GM13976 (cell line): ENCODE data around the gene BPNT1.

Experiments used
- DNase-seq: peaks from one replicate; pipeline ENCODE4 v3.0.0; 2012; ENCODE audit warnings: low spot score
- CTCF ChIP-seq: IDR thresholded peaks from 2 replicates; pipeline ENCODE4 v1.5.1; 2012; ENCODE audit warnings: borderline replicate concordance, mild to moderate bottlenecking; ENCODE audit not compliant: insufficient read depth; ENCODE audit errors: extremely low read depth, missing control alignments, control extremely low read depth
- in situ Hi-C: fragments of 300-500 bp; cut with MboI; formaldehyde crosslinking; loops from one replicate; pipeline ENCODE4 v1.12.0; 2022; ENCODE audit warnings: low sequenced_read_pairs, mixed read lengths, inconsistent platforms; ENCODE audit not compliant: unreplicated experiment

BPNT1 gene

DNA sequence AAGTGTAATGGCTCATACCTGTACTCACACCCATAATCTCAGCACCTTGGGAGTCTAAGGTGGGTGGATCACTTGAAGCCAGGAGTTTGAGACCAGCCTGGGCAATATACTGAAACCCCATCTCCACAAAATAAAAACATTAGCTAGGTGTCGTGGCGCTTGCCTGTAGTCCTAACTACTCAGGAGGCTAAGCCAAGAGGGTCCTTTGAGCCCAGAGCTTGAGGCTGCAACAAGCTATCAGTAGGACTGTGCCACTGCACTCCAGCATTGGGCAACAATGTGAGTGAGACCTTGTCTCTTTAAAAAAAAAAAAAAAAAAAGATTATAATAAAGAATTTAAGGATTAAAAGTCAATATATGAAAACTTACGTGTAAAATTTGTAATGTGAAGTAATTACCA lies 11.7 kb downstream of the BPNT1 start:
- no peak for DNase-seq
- TF ChIP-seq CTCF, result no peak
- in situ Hi-C loops, result no loop called here

DNA sequence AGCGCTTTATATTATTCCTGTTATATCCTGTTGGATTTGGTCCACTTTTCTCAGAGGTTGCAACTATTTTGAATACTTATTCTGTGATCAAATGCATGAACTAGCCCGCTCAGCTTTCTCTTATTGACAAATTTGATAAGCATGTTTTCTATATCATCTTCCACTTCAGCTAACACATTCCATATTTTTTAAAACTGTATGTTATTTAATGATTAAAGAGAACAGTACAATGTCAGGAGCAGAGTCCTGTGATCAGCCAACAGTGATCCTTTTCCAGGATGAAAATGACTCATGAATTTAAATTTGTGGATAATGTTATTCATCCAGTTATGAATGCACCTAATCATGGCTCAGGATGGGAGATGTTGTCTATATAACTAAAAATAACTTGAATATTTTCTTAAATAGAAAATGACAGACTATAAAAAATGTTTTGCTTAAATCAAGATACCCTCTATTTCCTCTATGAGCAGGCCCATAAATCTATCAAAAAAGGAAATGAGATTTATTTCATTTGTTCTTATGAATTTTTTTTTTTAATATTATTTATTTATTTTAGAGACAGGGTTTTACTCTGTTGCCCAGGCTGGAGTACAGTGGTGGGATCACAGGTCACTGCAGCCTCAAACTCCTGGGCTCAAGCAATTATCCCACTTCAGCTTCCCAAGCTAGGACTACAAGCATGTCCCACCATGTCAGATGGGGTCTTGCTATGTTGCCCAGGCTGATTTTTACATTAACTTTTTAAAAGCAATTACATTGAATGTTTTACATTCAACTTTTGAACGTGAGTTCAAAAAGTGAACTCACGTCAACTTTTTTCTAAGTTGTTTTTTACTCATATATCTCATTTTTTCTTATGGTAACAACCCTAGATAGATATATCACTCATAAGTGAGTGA lies 12.5 kb downstream of the BPNT1 start:
- DNase-seq, result no peak
- in situ Hi-C loops, result no loop called here
- no peak for TF ChIP-seq CTCF

GRCh38 chr1:220067269-220068204 lies 22.1 kb downstream of the BPNT1 start:
- no peak for TF ChIP-seq CTCF
- in situ Hi-C loops, result no loop called here
- DNase-seq, result no peak

- no peak for DNase-seq
- in situ Hi-C loops, result no loop called here
- no peak for TF ChIP-seq CTCF
Measured at GRCh38 chr1:220062629-220063028, 27.0 kb downstream of the BPNT1 start.

GRCh38 chr1:220060876-220061275 lies 28.7 kb downstream of the BPNT1 start:
- no peak for DNase-seq
- in situ Hi-C loops, result no loop called here
- no peak for TF ChIP-seq CTCF

DNA sequence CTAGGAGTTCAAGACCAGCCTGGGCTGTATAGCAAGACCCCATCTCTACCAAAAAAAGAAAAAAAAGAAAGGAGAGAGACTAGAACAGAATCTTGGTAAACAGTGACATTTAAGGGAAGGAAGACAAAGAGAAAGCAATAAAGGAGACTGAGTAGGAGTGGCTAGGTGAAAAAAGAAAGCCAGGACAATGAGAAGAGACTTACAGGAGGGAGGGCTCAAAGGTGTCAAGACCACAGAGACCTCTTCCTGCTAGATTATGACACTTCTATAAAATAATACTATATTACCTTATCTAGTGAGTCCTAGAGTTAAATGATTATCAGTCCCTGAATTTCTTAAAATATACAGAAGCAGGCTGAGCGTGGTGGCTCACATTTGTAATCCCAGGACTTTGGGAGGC lies 33.2 kb downstream of the BPNT1 start:
- TF ChIP-seq CTCF, result no peak
- no peak for DNase-seq
- in situ Hi-C loops, result no loop called here
